Ascending aorta (tissue), 2 donors: Measurements from ENCODE around the gene ACER3. TPM values are rescaled to one million over a fixed set of nuclear protein-coding genes. Genes with fewer than 3 reads are reported as not detected.
"Not testable (repeated sequence)": the region's sequence is repeated elsewhere in the genome, so short reads cannot be mapped to it uniquely, and the experiment has no call there.

Source experiments
- DNase-seq, 2 donors: peaks; one replicate each; pipeline ENCODE4 v3.0.0-alpha.2; 2019; ENCODE audit warnings: low spot score in 2 of 2
- H3K27ac ChIP-seq, 2 donors: fragments of 200-600 bp; sonication (generic); one replicate each; pipeline ENCODE4 v1.5.1; 2016 to 2017; ENCODE audit warnings: mild to moderate bottlenecking in 1 of 2
- H3K27me3 ChIP-seq: fragments of 200-600 bp; sonication (generic); one replicate; pipeline ENCODE4 v1.5.1; 2017
- H3K36me3 ChIP-seq, 2 donors: fragments of 200-600 bp; sonication (generic); one replicate each; pipeline ENCODE4 v1.5.1; 2016
- H3K4me1 ChIP-seq, 2 donors: fragments of 200-600 bp; sonication (generic); one replicate each; pipeline ENCODE4 v1.5.1; 2016 to 2017; ENCODE audit warnings: mild to moderate bottlenecking in 1 of 2
- H3K4me3 ChIP-seq, 2 donors: fragments of 200-600 bp; sonication (generic); one replicate each; pipeline ENCODE4 v1.5.1; 2016 to 2017; ENCODE audit warnings: mild to moderate bottlenecking in 1 of 2
- H3K9me3 ChIP-seq, 2 donors: fragments of 200-600 bp; sonication (generic); one replicate each; pipeline ENCODE4 v1.5.1; 2016
- intact Hi-C: fragments of 100-400 bp; cut with DNase I; formaldehyde crosslinking; loops from one replicate; pipeline ENCODE4 v1.15.1; 2023
- total RNA-seq: library from RNA; depleted of rRNA; stranded (reverse); fragments of >200 nt; gene quantifications from one replicate; pipeline ENCODE4 v1.1.0, GENCODE V29; 2016
- TF ChIP-seq, protein P1 (sequence below), 3 experiments: fragments of 200-600 bp in 2 of 3; fragments of 450-650 bp in 1 of 3; sonication (generic) in 2 of 3; IDR thresholded peaks; one replicate each; pipeline ENCODE4 v1.5.1; 2016 to 2019; ENCODE audit warnings: antibody characterized with exemption in 3 of 3, mild to moderate bottlenecking in 1 of 3, moderate library complexity in 1 of 3

Gene ACER3
- total RNA-seq, 1 donor from 2014 or later, result 10.5 TPM

- TF ChIP-seq, protein P1, sequence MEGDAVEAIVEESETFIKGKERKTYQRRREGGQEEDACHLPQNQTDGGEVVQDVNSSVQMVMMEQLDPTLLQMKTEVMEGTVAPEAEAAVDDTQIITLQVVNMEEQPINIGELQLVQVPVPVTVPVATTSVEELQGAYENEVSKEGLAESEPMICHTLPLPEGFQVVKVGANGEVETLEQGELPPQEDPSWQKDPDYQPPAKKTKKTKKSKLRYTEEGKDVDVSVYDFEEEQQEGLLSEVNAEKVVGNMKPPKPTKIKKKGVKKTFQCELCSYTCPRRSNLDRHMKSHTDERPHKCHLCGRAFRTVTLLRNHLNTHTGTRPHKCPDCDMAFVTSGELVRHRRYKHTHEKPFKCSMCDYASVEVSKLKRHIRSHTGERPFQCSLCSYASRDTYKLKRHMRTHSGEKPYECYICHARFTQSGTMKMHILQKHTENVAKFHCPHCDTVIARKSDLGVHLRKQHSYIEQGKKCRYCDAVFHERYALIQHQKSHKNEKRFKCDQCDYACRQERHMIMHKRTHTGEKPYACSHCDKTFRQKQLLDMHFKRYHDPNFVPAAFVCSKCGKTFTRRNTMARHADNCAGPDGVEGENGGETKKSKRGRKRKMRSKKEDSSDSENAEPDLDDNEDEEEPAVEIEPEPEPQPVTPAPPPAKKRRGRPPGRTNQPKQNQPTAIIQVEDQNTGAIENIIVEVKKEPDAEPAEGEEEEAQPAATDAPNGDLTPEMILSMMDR (IDR thresholded peaks at IDR 0.05), result no peak
- no peak overlapping the region for H3K27ac ChIP-seq
- H3K9me3 ChIP-seq, result no peaks in the 10 kb centered on the region
- H3K4me1 ChIP-seq, result no peaks in the 10 kb centered on the region
- no peak for DNase-seq
- no peaks in the 10 kb centered on the region for H3K27me3 ChIP-seq
- H3K36me3 ChIP-seq, result no peaks in the 10 kb centered on the region
- intact Hi-C loops, result no loop called here
- no peak overlapping the region for H3K4me3 ChIP-seq
These were observed 36.5 kb downstream of the ACER3 start for GRCh38 chr11:76897233-76897632.

GRCh38 chr11:76901144-76901543 is 40.4 kb downstream of the ACER3 start:
- no peak overlapping the region for H3K4me3 ChIP-seq
- H3K36me3 ChIP-seq, result no peaks in the 10 kb centered on the region
- H3K27ac ChIP-seq, result no peak overlapping the region
- no peaks in the 10 kb centered on the region for H3K4me1 ChIP-seq
- H3K27me3 ChIP-seq, result no peaks in the 10 kb centered on the region
- TF ChIP-seq, protein P1 (IDR thresholded peaks at IDR 0.05), result no peak
- H3K9me3 ChIP-seq, result peaks cover 0 to 2% of the 10 kb centered on the region in 2 donors
- DNase-seq, result no peak
- intact Hi-C loops, result no loop called here

GRCh38 chr11:76901622-76902021 is 40.9 kb downstream of the ACER3 start:
- H3K36me3 ChIP-seq, H3K4me1 ChIP-seq, H3K9me3 ChIP-seq, H3K4me3 ChIP-seq, H3K27ac ChIP-seq, DNase-seq, H3K27me3 ChIP-seq, intact Hi-C loops: not testable (repeated sequence)

- TF ChIP-seq, protein P1 (IDR thresholded peaks at IDR 0.05), result no peak
- peaks cover 0 to 5% of the 10 kb centered on the region in 2 donors for H3K9me3 ChIP-seq
- no peaks in the 10 kb centered on the region for H3K27me3 ChIP-seq
- no peak for DNase-seq
- H3K4me3 ChIP-seq, result no peak overlapping the region
- no peaks in the 10 kb centered on the region for H3K36me3 ChIP-seq
- no peaks in the 10 kb centered on the region for H3K4me1 ChIP-seq
- intact Hi-C loops, result no loop called here
- H3K27ac ChIP-seq, result no peak overlapping the region
These were observed 41.6 kb downstream of the ACER3 start for GRCh38 chr11:76902121-76903014.

DNA sequence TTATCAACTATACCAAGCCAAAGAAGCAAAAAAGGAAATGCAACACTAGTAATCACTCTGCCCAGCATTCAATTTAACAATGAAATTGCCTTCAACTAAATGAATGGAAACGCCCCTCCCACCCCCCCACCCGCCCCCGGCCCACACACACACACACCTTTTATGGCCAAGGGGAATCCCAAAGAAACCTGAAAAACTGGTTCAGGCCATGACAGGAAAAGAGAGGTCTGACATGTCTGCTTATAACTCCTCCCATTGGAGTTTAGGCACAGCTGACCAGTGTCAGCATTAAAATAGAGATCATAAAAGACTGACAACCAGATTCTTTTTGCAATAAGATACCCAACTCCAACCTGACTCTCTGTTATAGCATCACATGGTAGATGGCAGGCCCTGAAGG is 42.6 kb downstream of the ACER3 start:
- Histone ChIP-seq H3K9me3 (peaks cover 0 to 5% of the 10 kb centered on the region in 2 donors), H3K27ac (no peak overlapping the region), H3K36me3 (no peaks in the 10 kb centered on the region), H3K27me3 (no peaks in the 10 kb centered on the region), H3K4me1 (no peaks in the 10 kb centered on the region), H3K4me3 (no peak overlapping the region)
- TF ChIP-seq, protein P1 (IDR thresholded peaks at IDR 0.05), result no peak
- intact Hi-C loops, result no loop called here
- no peak for DNase-seq

DNA sequence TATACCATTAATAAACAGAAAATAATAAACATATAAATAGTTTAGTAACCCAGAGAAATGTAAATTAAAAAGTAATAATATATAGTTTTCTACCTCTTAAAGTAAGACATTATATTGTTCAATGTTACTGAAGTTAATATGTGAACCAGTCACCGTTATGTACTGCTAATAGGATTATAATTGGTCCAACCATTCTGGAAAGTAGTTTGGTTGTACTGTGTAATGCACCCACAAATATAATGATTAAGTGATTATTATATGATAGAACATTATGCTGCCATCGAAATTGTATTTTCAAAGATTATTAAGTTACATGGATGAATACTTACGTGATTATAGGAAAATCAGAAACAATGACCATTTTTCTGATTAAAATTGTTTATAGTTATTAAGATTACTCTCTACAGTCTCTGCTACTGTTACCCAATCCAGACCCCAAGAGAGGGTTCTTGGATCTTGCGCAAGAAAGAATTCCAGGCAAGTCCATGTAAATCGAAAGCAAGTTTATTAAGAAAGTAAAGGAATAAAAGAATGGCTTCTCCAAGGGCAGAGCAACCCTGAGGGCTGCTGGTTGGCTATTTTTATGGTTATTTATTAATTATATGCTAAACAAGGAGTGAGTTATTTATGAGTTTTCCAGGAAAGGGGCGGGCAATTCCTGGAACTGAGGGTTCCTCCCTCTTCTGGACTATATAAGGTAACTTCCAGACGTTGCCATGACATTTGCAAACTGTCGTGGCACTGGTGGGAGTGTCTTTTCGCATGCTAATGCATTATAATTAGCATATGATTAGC is 50.1 kb downstream of the ACER3 start:
- Histone ChIP-seq H3K27ac (no peak overlapping the region), H3K27me3 (no peaks in the 10 kb centered on the region), H3K4me1 (no peaks in the 10 kb centered on the region), H3K4me3 (no peak overlapping the region), H3K36me3 (no peaks in the 10 kb centered on the region), H3K9me3 (peaks cover 0 to 5% of the 10 kb centered on the region in 2 donors)
- intact Hi-C loops, result no loop called here
- TF ChIP-seq, protein P1 (IDR thresholded peaks at IDR 0.05), result no peak
- no peak for DNase-seq
